H9 (cell line): ENCODE results near the gene RAB27A. TPM values are rescaled to one million over a fixed set of nuclear protein-coding genes. Genes with fewer than 3 reads are reported as not detected.

ENCODE experiments used
- DNase-seq: peaks from one replicate; pipeline ENCODE4 v3.0.0-alpha.2; 2017
- H2AFZ ChIP-seq: one replicate; pipeline ENCODE4 v1.6.1; 2013; ENCODE audit warnings: mild to moderate bottlenecking, low read length, control low read depth, moderate library complexity
- H2AK5ac ChIP-seq: 2 replicates; pipeline ENCODE4 v1.6.1; 2013; ENCODE audit warnings: low read length, control low read depth, mixed read lengths; ENCODE audit not compliant: insufficient read length
- H2BK120ac ChIP-seq: one replicate; pipeline ENCODE4 v1.6.1; 2013; ENCODE audit warnings: low read depth, mild to moderate bottlenecking, low read length, control low read depth, inconsistent platforms; ENCODE audit not compliant: poor library complexity, severe bottlenecking
- H2BK12ac ChIP-seq: 2 replicates; pipeline ENCODE4 v1.6.1; 2013; ENCODE audit warnings: low read length, control low read depth, mixed read lengths, low read depth; ENCODE audit not compliant: insufficient read length
- H2BK15ac ChIP-seq: 2 replicates; pipeline ENCODE4 v1.6.1; 2013; ENCODE audit warnings: low read depth, low read length, control low read depth
- H2BK20ac ChIP-seq: one replicate; pipeline ENCODE4 v1.6.1; 2013; ENCODE audit warnings: low read depth, mild to moderate bottlenecking, low read length, control low read depth, inconsistent platforms; ENCODE audit not compliant: poor library complexity, severe bottlenecking
- H2BK5ac ChIP-seq: 2 replicates; pipeline ENCODE4 v1.6.1; 2013; ENCODE audit warnings: low read length, control low read depth, mixed read lengths; ENCODE audit not compliant: insufficient read length
- H3K14ac ChIP-seq: 2 replicates; pipeline ENCODE4 v1.6.1; 2013; ENCODE audit warnings: low read length, control low read depth; ENCODE audit not compliant: insufficient read depth
- H3K18ac ChIP-seq: 2 replicates; pipeline ENCODE4 v1.6.1; 2013; ENCODE audit warnings: low read depth, mild to moderate bottlenecking, mixed read lengths, low read length, control low read depth; ENCODE audit not compliant: insufficient read length
- H3K23ac ChIP-seq: 2 replicates; pipeline ENCODE4 v1.6.1; 2013; ENCODE audit warnings: low read length, control low read depth, mixed read lengths, low read depth; ENCODE audit not compliant: insufficient read length
- H3K23me2 ChIP-seq: 2 replicates; pipeline ENCODE4 v1.6.1; 2013; ENCODE audit warnings: low read depth, mild to moderate bottlenecking, mixed read lengths, low read length, control low read depth; ENCODE audit not compliant: insufficient read length, poor library complexity, severe bottlenecking
- H3K27ac ChIP-seq: 2 replicates; pipeline ENCODE4 v1.5.1; 2013; ENCODE audit warnings: low read length, control low read depth, mixed read lengths, low read depth; ENCODE audit not compliant: insufficient read length
- H3K27me3 ChIP-seq: 2 replicates; pipeline ENCODE4 v1.6.1; 2013; ENCODE audit warnings: low read length, control low read depth, inconsistent platforms; ENCODE audit not compliant: insufficient read depth
- H3K4ac ChIP-seq: 2 replicates; pipeline ENCODE4 v1.6.1; 2013; ENCODE audit warnings: low read depth, mild to moderate bottlenecking, control low read depth, inconsistent platforms, low read length, moderate library complexity
- H3K4me1 ChIP-seq: 2 replicates; pipeline ENCODE4 v1.6.1; 2013; ENCODE audit warnings: low read length, control low read depth, inconsistent platforms; ENCODE audit not compliant: insufficient read depth
- H3K4me2 ChIP-seq: 2 replicates; pipeline ENCODE4 v1.6.1; 2013; ENCODE audit warnings: low read length, control low read depth, mixed read lengths; ENCODE audit not compliant: insufficient read length, insufficient read depth
- H3K56ac ChIP-seq: 2 replicates; pipeline ENCODE4 v1.6.1; 2013; ENCODE audit warnings: low read depth, mild to moderate bottlenecking, mixed read lengths, low read length, control low read depth; ENCODE audit not compliant: insufficient read length
- H3K79me1 ChIP-seq: 2 replicates; pipeline ENCODE4 v1.6.1; 2013; ENCODE audit warnings: low read depth, mild to moderate bottlenecking, moderate library complexity, low read length, control low read depth, inconsistent platforms; ENCODE audit not compliant: insufficient read depth, poor library complexity, severe bottlenecking
- H3K79me2 ChIP-seq: 2 replicates; pipeline ENCODE4 v1.6.1; 2013; ENCODE audit warnings: low read length, control low read depth, inconsistent platforms; ENCODE audit not compliant: insufficient read depth
- H3K9ac ChIP-seq: 2 replicates; pipeline ENCODE4 v1.6.1; 2013; ENCODE audit warnings: low read length, control low read depth, mixed read lengths; ENCODE audit not compliant: insufficient read length; ENCODE audit errors: extremely low read depth
- H3K9me3 ChIP-seq: one replicate; pipeline ENCODE4 v1.6.1; 2013; ENCODE audit warnings: low read depth, low read length, inconsistent platforms; ENCODE audit not compliant: control insufficient read depth
- H3T11ph ChIP-seq: one replicate; pipeline ENCODE4 v1.6.1; 2013; ENCODE audit warnings: mild to moderate bottlenecking, low read length, control low read depth, inconsistent platforms
- H4K20me1 ChIP-seq: one replicate; pipeline ENCODE4 v1.6.1; 2013; ENCODE audit not compliant: control insufficient read depth, insufficient read length, insufficient read depth
- H4K5ac ChIP-seq: 2 replicates; pipeline ENCODE4 v1.6.1; 2013; ENCODE audit warnings: low read depth, mild to moderate bottlenecking, mixed read lengths, low read length, control low read depth; ENCODE audit not compliant: insufficient read length
- H4K8ac ChIP-seq: replicated peaks from 2 replicates; pipeline ENCODE4 v1.6.1; 2013; ENCODE audit warnings: low read length, control low read depth, mixed read lengths, low read depth; ENCODE audit not compliant: insufficient read length
- H4K91ac ChIP-seq: 2 replicates; pipeline ENCODE4 v1.6.1; 2013; ENCODE audit warnings: low read depth, mild to moderate bottlenecking, moderate library complexity, mixed read lengths, low read length, control low read depth; ENCODE audit not compliant: insufficient read length
- H3K27ac Mint-ChIP-seq, 3 experiments: 2 replicates in 2 of 3; 3 replicates in 1 of 3; pipeline ENCODE4 v1.8.0; 2020 to 2021; ENCODE audit warnings: mixed read lengths in 3 of 3, mild to moderate bottlenecking in 1 of 3, moderate library complexity in 1 of 3
- H3K27me3 Mint-ChIP-seq: 2 replicates; pipeline ENCODE4 v1.8.0; 2021; ENCODE audit warnings: low read depth, mild to moderate bottlenecking, moderate library complexity, mixed read lengths
- H3K36me3 Mint-ChIP-seq, 3 experiments: 2 replicates in 2 of 3; 3 replicates in 1 of 3; pipeline ENCODE4 v1.8.0; 2020 to 2021; ENCODE audit warnings: low read depth in 3 of 3, mixed read lengths in 3 of 3; ENCODE audit not compliant: insufficient read depth in 1 of 3
- H3K4me1 Mint-ChIP-seq, 2 experiments: 2 replicates each; pipeline ENCODE4 v1.8.0; 2020; ENCODE audit warnings: mixed read lengths in 2 of 2
- H3K4me3 Mint-ChIP-seq, 2 experiments: 2 replicates in 1 of 2; 3 replicates in 1 of 2; pipeline ENCODE4 v1.8.0; 2020 to 2021; ENCODE audit warnings: mild to moderate bottlenecking in 2 of 2, mixed read lengths in 2 of 2, moderate library complexity in 1 of 2
- H3K9me3 Mint-ChIP-seq, 2 experiments: 2 replicates in 1 of 2; 3 replicates in 1 of 2; pipeline ENCODE4 v1.8.0; 2020; ENCODE audit warnings: mild to moderate bottlenecking in 2 of 2, mixed read lengths in 2 of 2, moderate library complexity in 1 of 2
- WGBS: extraction: QIAGEN DNeasy Blood & Tissue Kit; methylation state at CpG from one replicate; pipeline ENCODE4 v1.1.7; 2013; ENCODE audit warnings: missing lambda C conversion rate, low lambda C conversion rate, mixed read lengths; ENCODE audit not compliant: insufficient read length; ENCODE audit errors: extremely low coverage; 5-methylcytosine and 5-hydroxymethylcytosine counted together
- total RNA-seq: library from RNA; stranded (reverse); gene quantifications from 2 replicates; pipeline ENCODE4 v1.2.1, GENCODE V29; 2021
- TF ChIP-seq, protein P1 (sequence below): fragments of 200-600 bp; sonication (generic); conservative IDR thresholded peaks from 3 replicates; pipeline ENCODE4 v1.8.0; 2021; ENCODE audit warnings: antibody characterized with exemption, mild to moderate bottlenecking

The RAB27A gene
- total RNA-seq, 1 experiment from 2014 or later = 6.8 TPM

DNA sequence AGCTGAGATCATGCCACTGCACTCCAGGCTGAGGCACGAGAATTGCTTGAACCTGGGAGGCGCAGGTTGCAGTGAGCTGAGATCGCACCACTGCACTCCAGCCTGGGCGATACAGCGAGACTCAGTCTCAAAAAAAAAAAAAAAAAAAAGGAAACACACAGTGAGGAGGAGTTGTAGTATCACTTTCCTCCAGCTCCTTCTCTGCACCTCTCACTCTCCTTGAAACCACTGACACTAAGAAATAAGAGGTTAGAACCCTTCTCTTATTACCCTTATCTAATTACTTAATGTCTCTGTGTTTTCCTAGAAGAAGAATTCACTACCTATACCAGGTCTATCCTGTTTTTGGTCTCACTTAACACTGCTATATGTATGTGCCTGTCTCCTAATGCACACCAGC lies 31.7 kb downstream of the RAB27A start:
- no peak for DNase-seq
- Mint-ChIP-seq H3K4me1 (no peaks in the 10 kb centered on the region), H3K27me3 (no peaks in the 10 kb centered on the region), H3K9me3 (no peaks in the 10 kb centered on the region; a peak in 1 of 5 replicates), H3K4me3 (no peak overlapping the region), H3K36me3 (no peaks in the 10 kb centered on the region; a peak in 1 of 7 replicates), H3K27ac (no peak overlapping the region)
- Histone ChIP-seq H3K56ac (no peak overlapping the region), H2BK120ac (no peak overlapping the region), H3K23ac (no peak overlapping the region), H3K27ac (no peak overlapping the region), H4K8ac (no peak overlapping the region), H3K4me1 (no peaks in the 10 kb centered on the region), H3K14ac (no peak overlapping the region), H3K9ac (no peak overlapping the region), H2BK12ac (no peak overlapping the region), H3K79me2 (no peaks in the 10 kb centered on the region), H3K4me2 (no peak overlapping the region), H3T11ph (no peak overlapping the region), H3K4ac (no peak overlapping the region), H2AFZ (no peak overlapping the region), H3K9me3 (no peaks in the 10 kb centered on the region), H2BK20ac (no peak overlapping the region), H2BK15ac (no peak overlapping the region), H2AK5ac (no peak overlapping the region), H2BK5ac (no peak overlapping the region), H3K79me1 (no peaks in the 10 kb centered on the region), H3K18ac (no peak overlapping the region), H3K23me2 (no peaks in the 10 kb centered on the region), H3K27me3 (no peaks in the 10 kb centered on the region), H4K91ac (no peak overlapping the region), H4K20me1 (no peaks in the 10 kb centered on the region), H4K5ac (no peak overlapping the region)
- WGBS = no CpG with 5 or more reads among the region's 5 CpGs
- TF ChIP-seq, protein P1, sequence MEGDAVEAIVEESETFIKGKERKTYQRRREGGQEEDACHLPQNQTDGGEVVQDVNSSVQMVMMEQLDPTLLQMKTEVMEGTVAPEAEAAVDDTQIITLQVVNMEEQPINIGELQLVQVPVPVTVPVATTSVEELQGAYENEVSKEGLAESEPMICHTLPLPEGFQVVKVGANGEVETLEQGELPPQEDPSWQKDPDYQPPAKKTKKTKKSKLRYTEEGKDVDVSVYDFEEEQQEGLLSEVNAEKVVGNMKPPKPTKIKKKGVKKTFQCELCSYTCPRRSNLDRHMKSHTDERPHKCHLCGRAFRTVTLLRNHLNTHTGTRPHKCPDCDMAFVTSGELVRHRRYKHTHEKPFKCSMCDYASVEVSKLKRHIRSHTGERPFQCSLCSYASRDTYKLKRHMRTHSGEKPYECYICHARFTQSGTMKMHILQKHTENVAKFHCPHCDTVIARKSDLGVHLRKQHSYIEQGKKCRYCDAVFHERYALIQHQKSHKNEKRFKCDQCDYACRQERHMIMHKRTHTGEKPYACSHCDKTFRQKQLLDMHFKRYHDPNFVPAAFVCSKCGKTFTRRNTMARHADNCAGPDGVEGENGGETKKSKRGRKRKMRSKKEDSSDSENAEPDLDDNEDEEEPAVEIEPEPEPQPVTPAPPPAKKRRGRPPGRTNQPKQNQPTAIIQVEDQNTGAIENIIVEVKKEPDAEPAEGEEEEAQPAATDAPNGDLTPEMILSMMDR = no peak
